T47D (cell line): ENCODE results near the gene SEMA3D.
A peak's percentile ranks its signal among the peaks of the same experiment; 100 is the strongest.

ENCODE experiments used
- DNase-seq, 2 experiments: peaks; one replicate each; pipeline versions ENCODE4 v3.0.0 to v3.0.0-alpha.2; 2011 to 2012; ENCODE audit warnings: low read depth in 1 of 2, low spot score in 1 of 2
- JUND ChIP-seq: IDR thresholded peaks from 2 replicates; pipeline ENCODE4 v1.6.1; 2012; ENCODE audit warnings: low read depth
- in situ Hi-C: cut with HindIII; loops from 2 replicates; pipeline ENCODE4 v1.10.0; 2016; ENCODE audit warnings: low sequenced_read_pairs, low pct_unique_long_range_greater_than_20kb

SEMA3D gene

DNA sequence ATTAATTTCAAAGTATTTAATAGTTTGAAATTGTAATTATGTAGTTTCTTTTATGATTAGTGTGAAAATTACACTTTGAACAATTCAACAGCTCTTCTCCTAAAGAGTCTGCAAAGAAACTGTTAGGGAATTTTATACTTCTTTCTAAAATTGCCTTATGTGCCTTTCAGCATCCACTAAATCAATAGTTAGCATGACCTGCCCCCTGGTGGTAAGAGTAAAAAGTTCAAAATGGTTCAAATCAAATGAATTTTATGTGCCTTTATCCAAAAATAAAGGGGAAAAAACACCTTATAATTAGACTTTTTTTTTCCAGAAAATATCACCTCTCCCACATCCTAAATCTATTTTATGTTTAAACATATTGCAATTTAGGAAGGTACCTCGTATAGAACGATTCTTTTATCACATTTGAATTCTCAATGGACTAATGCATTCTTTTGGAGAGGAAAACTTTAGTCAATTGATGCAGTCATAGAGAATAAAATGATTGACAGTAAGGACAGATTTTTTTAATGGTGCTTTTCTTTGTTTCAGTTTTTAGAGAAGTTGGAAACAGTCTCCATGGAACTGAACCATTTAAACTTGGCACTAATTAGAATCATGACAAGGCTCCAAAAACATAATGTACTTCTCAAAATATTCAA, 163.7 kb downstream of the SEMA3D start:
- no peak for TF ChIP-seq JUND
- in situ Hi-C loops, result no loop called here
- peak in 1 of 2 experiments; percentile 73 for DNase-seq

- in situ Hi-C loops, result no loop called here
- TF ChIP-seq JUND, result no peak
- no peak for DNase-seq
These were observed 164.7 kb downstream of the SEMA3D start for GRCh38 chr7:85022064-85022697.

GRCh38 chr7:85021101-85021704, 165.7 kb downstream of the SEMA3D start:
- in situ Hi-C loops, result no loop called here
- peak in 1 of 2 experiments; percentile 44 for DNase-seq
- TF ChIP-seq JUND, result no peak

GRCh38 chr7:85019778-85020177, 167.1 kb downstream of the SEMA3D start:
- no peak for DNase-seq

DNA sequence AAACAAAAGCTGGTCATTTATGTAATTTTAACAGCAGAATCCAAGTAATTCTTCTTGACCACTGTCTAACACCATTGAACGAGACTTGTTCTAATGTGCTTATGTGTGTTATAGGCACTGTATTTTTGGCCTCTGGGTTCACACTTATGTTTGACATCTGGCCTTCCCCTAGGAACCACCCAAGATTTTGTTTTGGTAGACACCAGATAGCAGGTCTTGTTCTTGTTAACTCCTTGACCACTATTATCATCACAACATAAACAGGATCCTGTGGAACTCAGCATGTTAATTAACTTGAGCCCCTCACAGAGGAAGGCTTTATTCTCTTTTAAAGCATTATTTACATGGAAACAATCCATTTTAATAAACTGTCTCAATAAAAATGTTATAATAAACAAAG, 167.7 kb downstream of the SEMA3D start:
- in situ Hi-C loops, result no loop called here
- DNase-seq, result no peak
- no peak for TF ChIP-seq JUND

More at GRCh38 chr7:85019778-85020177, 167.1 kb downstream of the SEMA3D start:
- no peak for TF ChIP-seq JUND
- in situ Hi-C loops, result no loop called here

DNA sequence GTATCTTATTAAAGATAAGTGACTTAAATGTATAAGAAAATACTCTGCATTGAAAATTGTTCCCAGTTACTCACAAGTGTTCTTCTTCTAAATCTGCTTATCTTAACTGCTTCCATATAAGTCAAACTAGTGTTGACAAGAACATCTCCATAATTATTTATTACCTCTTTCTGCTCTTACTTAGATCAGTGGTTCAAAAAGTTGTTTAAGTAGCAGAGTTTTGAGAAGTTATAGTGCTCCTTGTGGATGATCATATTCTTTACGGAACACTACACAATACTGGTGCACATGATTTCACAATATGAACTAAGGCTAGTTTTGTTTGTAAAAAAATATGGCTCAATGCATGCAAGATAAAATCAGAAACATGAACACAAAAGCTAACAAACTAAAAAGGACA, 168.4 kb downstream of the SEMA3D start:
- DNase-seq, result peak in 1 of 2 experiments; percentile 23
- no peak for TF ChIP-seq JUND
- in situ Hi-C loops, result no loop called here

GRCh38 chr7:85016286-85016685, 170.6 kb downstream of the SEMA3D start:
- in situ Hi-C loops, result no loop called here
- TF ChIP-seq JUND, result no peak
- no peak for DNase-seq

DNA sequence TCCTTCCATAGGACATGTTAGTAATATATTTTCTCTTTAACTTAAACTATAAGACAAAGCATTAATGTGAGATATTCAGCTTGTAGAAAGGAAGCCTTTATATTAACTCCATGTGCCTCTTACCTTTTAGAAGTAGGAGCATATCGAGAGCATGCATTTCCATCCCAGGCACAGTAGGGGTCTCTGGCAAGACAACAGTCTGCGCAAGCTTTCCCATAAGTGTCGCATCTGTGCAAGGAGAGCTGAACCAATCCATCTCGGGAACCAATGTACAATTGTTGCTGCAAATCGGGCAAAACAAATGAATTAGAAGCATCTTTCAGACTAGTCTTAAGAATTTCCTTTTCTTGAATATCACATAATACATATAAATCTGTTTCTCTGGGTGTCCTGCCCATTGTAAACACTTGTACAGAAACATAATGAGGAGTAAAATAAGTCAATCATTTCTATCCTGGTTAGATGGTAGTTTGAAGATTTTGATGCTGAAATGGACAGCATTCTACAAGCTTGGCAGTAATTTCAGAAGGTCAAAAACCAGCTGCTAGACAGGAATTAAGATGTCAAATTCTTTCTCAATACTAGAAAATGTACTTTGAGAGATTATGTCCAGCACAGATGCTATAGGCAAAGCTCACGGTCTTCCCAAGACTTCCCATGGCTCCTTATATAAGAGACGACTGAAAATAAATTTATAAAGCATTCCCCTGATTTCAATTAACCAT, 171.8 kb downstream of the SEMA3D start:
- in situ Hi-C loops, result no loop called here
- TF ChIP-seq JUND, result no peak
- peak in 1 of 2 experiments; percentile 38 for DNase-seq

DNA sequence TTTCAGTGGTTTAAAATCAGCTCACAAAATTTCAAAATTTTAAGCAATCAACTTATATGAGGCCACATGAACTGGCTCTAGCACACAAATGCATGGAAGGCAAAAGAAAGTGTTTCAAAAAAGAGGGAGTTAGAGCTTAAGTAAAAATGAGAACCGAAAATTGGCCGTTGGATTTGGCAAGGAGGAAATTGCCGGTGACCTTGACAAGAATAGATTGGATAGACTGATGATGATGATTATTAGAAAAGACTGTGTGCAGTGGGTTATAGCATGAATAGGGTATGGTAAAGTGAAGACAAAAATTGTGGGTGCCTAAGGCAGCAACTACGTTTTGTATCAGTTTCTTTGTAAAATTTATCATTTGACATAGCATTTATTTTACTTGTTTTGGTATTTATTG, 175.7 kb downstream of the SEMA3D start:
- in situ Hi-C loops, result no loop called here
- DNase-seq, result no peak
- TF ChIP-seq JUND, result no peak

DNA sequence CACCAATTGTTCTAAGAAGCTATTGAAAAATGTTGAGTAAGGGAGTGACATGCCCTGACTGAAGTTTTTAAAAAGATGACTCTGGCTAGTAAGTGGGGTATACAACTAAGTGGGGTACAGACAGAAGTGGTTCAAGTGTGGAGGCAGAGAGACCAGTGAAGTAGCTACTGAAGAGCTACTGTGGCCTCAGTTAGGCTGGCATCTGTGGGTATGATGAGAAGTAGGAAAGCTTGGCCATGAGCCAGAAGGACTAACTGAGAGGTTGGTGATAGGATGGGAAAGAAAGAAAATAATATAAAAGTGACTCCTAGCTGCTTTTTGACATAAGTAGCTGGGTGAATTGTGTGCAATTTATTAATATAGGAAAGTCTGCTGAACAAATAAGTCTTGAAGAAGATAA, 176.6 kb downstream of the SEMA3D start:
- no peak for DNase-seq
- no peak for TF ChIP-seq JUND
- in situ Hi-C loops, result no loop called here

DNA sequence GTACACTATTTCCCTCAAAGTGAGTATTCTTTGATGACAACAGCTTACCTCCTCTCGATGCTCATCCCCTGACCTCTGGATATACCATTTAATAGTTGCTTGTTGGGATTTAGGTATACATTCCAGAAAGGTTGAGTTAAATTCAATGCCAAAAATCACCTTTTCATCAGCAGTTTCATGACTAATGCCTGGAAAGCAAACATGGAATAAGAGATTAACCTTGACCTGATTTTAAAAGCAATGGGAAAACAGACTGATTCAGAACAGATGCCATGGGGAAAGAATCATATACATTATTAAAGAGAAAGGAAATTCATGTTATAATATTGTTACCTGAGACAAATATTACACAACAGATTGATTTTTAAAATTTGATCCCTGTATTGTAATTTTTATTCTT, 180.1 kb downstream of the SEMA3D start:
- no peak for DNase-seq
- in situ Hi-C loops, result no loop called here
- TF ChIP-seq JUND, result no peak

GRCh38 chr7:85004402-85004801, 182.5 kb downstream of the SEMA3D start:
- in situ Hi-C loops, result no loop called here
- no peak for DNase-seq
- no peak for TF ChIP-seq JUND
